Activated CD4-positive, alpha-beta T cell treated with anti-CD3 and anti-CD28 coated beads, Interleukin-2, Interleukin-6, amounts not matched to agents 100 ng/mL and 50 ng/mL, durations not matched to agents 16 hours and 8 hours (primary cell): ENCODE data around the gene USP53.
"Not testable (repeated sequence)": the region's sequence is repeated elsewhere in the genome, so short reads cannot be mapped to it uniquely, and the experiment has no call there.

ENCODE experiments used
- DNase-seq: peaks from one replicate; pipeline ENCODE4 v3.0.0-alpha.2; 2020

USP53 gene

GRCh38 chr4:119229908-119230687 is 17.6 kb downstream of the USP53 start:
- DNase-seq = no peak

GRCh38 chr4:119231491-119231890 is 19.0 kb downstream of the USP53 start:
- no peak for DNase-seq

- no peak for DNase-seq
These were observed 19.8 kb downstream of the USP53 start for GRCh38 chr4:119232286-119232685.

GRCh38 chr4:119233191-119233590 is 20.7 kb downstream of the USP53 start:
- no peak for DNase-seq

GRCh38 chr4:119233750-119234149 is 21.2 kb downstream of the USP53 start:
- peak; percentile 30 for DNase-seq

GRCh38 chr4:119237201-119237600 is 24.7 kb downstream of the USP53 start:
- DNase-seq = no peak

GRCh38 chr4:119237642-119238041 is 25.1 kb downstream of the USP53 start:
- DNase-seq = peak; percentile 6

- DNase-seq = peak; percentile 92
These were observed 25.7 kb downstream of the USP53 start for GRCh38 chr4:119238068-119238722.

- no peak for DNase-seq
These were observed 27.6 kb downstream of the USP53 start for GRCh38 chr4:119240128-119240527.

- no peak for DNase-seq
These were observed 28.1 kb downstream of the USP53 start for GRCh38 chr4:119240568-119240967.

- no peak for DNase-seq
These were observed 29.9 kb downstream of the USP53 start for GRCh38 chr4:119242417-119242816.

GRCh38 chr4:119243868-119244267 is 31.4 kb downstream of the USP53 start:
- DNase-seq = no peak

- no peak for DNase-seq
These were observed 31.8 kb downstream of the USP53 start for GRCh38 chr4:119244344-119244743.

GRCh38 chr4:119244832-119245231 is 32.3 kb downstream of the USP53 start:
- no peak for DNase-seq

GRCh38 chr4:119246177-119246733 is 33.7 kb downstream of the USP53 start:
- no peak for DNase-seq

GRCh38 chr4:119251037-119251436 is 38.5 kb downstream of the USP53 start:
- DNase-seq = not testable (repeated sequence)

- DNase-seq = not testable (repeated sequence)
These were observed 42.7 kb downstream of the USP53 start for GRCh38 chr4:119255223-119255622.

- DNase-seq = no peak
These were observed 48.0 kb downstream of the USP53 start for GRCh38 chr4:119260528-119260927.

- DNase-seq = no peak
These were observed 49.5 kb downstream of the USP53 start for GRCh38 chr4:119261986-119262385.

- DNase-seq = peak; percentile 5
These were observed 52.2 kb downstream of the USP53 start for GRCh38 chr4:119264743-119265142.

- peak; percentile 10 for DNase-seq
These were observed 53.6 kb downstream of the USP53 start for GRCh38 chr4:119266153-119266552.

- DNase-seq = no peak
These were observed 56.0 kb downstream of the USP53 start for GRCh38 chr4:119268466-119268865.

GRCh38 chr4:119271361-119272085 is 59.0 kb downstream of the USP53 start:
- DNase-seq = no peak
